GM21390 (cell line): Measurements from ENCODE around the gene SLC44A3.
"Not testable (repeated sequence)": the region's sequence is repeated elsewhere in the genome, so short reads cannot be mapped to it uniquely, and the experiment has no call there.

Source experiments
- ATAC-seq: cut with Tn5 transposase; IDR thresholded peaks from one replicate; pipeline ENCODE4 v1.9.1; 2021; ENCODE audit not compliant: unreplicated experiment

SLC44A3 gene

DNA sequence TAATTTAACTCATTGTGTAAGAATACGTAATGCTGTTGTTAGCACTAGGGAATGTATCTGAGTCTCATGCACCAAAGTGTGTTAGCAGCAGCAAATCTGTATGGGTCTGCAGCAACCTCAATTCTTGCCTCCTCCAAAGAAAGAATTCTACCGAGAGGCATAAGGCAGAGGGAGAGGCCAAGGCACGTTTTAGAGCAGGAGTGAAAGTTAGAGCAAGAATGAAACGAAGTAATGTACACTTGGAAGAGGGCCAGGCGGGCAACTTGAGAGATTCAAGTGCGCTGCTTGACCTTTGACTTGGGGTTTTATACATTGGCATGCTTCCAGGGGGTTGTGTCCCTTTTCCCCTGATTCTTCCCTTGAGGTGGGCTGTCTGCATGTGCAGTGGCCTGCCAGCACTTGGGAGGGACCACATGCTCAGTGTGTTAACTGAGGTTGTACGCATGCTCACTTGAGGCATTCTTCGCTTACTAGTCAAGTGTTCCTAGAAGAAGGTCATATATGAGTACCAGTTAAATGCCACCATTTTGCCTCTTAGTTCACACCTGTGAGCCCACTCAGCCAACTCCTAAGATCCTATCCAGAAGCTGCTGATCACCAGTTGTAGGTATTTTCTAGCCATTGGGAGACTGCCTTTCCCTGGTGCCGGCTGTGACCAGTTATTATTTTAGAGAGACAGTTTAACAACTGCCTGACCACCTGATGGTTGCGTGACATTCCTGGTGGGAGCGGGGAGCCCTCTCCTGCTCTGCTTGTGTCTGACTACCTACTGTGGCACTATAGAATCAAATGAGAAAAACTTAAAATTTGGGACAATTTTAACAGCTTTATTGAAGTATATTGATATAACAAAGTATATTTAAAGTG, 109.4 kb downstream of the SLC44A3 start:
- no peak for ATAC-seq

- no peak for ATAC-seq
Observed at GRCh38 chr1:94931254-94931841, 111.2 kb downstream of the SLC44A3 start.

- ATAC-seq, result no peak
Observed at GRCh38 chr1:94934551-94934950, 114.4 kb downstream of the SLC44A3 start.

DNA sequence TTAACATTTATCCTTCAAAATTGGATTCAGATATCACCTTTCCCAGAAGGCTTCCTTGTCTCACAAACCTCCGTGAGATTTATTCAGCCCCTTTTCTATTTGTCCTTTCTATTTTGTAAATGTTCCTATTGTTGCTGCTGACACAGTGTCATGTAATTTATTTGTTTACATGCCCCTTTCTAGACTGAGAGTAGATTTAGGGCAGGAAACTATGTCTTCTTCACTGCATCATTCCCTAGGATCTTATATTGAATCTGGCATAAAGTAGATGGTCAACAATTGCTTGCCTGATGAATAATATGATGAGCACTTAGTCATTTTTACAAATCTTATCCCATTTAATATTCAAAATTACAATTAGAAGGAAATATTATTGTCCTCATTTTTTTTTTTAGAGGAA, 114.9 kb downstream of the SLC44A3 start:
- ATAC-seq, result no peak

GRCh38 chr1:94935476-94935875, 115.3 kb downstream of the SLC44A3 start:
- ATAC-seq, result no peak

DNA sequence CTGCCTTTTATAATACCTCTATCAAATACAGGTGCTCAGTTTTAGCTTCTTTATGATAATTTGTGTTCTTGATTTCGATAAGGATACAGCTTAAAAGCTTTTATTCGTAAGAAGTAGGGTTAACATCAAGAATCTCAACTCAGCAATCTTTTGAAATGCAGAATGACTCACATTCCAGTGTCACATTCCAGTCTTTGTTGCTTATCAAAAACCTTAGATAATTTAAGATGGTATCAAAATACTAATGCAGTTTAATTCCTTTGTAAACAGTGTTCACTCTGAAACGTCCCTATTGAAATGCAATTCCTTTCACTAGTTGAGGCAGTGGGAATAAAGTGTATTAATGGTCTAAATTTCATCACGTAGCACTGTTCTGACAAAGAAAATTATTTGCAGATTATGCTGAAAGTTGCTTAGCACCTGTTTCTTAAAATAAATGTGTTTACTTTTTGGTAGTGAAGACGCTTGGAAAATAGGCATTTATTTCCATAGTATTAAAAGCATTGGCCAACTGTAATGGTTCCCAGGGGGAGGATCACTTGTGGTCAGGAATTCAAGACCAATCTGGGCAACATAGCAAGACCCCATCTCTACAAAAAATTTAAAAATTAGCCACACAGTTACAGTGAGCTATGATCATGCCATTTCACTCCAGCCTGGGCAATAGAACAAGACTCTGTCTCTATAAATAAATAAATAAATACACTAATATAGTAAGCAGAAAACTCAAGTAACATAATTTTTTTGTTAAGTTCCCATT, 116.9 kb downstream of the SLC44A3 start:
- ATAC-seq, result no peak

- no peak for ATAC-seq
Observed at GRCh38 chr1:94937820-94938219, 117.7 kb downstream of the SLC44A3 start.

DNA sequence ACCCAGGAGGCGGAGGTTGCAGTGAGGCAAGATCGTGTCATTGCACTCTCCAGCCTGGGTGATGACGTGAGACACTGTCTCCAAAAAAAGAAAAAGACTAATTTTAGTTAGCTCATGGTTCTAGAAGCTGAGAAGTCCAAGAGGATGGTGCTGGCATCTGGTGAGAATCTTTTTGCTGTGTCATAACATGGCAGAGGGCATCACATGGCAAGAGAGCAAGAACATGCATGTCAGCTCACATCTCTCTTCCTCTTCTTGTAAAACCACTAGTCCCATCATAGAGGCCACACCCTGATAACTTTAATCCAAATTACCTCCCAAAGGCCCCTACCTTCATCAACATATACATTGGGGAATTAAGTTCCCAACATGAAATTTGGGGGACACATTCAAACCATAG, 120.6 kb downstream of the SLC44A3 start:
- ATAC-seq, result no peak

DNA sequence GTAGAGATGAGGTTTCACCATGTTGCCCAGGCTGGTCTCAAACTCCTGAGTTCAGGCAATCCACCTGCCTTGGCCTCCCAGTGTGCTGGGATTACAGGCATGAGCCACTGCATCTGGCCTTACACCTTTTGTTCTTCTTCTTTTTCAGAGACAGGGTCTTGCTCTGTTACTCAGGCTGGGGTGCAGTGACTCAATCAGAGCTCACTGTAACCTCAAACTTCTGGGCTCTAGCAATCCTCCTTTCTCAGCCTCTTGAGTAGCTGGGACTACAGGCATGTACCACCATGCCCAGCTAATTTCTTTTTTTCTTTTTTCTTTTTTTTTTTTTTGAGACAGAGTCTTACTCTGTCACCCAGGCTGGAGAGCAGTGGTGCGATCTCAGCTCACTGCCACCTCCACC, 121.3 kb downstream of the SLC44A3 start:
- not testable (repeated sequence) for ATAC-seq

DNA sequence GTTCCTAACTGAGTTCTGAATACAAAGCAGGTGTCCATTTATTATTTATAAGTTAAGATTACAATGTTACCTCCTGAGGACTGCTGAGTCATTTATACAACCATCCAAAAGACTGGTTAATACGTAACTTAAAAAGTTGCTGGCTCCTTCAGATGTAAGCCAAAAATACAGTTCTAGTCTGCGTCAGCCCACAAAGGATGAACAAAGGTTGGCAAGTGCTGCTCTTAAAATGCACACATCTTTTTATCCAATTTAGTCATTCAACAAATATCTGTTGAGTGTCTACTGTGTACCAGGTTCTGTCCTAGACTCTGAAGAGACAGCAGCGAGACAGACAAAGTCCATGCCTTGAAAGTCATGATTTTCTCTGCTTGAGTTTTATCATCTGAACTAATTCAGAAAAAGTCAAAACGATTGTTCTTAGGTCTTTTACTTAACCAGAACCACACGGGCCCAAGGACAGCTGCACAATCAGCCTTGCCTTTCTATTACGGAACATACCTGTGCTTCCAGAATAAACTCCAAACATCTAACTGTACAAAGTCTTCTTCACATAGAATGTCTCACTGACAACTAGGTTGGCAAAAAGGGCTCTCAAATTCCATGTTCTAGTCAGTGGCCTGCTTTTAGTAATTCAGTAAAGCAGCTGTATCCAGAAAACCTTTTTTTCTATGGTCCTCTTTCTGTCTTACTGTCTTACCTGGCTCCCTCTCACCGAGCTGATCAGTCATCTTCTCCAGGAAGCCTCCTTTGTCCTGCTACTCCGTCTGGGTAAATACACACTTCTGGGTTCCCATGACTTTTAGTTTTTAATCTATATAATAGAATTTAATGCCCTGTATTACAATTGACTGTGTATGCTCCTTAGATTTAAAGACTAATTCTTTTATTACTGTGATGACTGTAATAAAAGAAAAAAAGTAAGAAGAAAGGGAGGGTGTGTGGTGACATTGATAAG, 122.3 kb downstream of the SLC44A3 start:
- no peak for ATAC-seq
